A549 (cell line): Measurements from ENCODE around the gene FPR2. TPM values are rescaled to one million over a fixed set of nuclear protein-coding genes. Genes with fewer than 3 reads are reported as not detected.

Source experiments
- ATAC-seq, 2 experiments: fragments of 200-7000 bp in 1 of 2; fragments of >200 bp in 1 of 2; cut with Nextera tagmentation in 1 of 2; cut with Tn5 transposase in 1 of 2; 3 replicates each; pipeline versions ENCODE4 v1.8.0 to v1.9.1; 2018 to 2020; ENCODE audit warnings: mild to moderate bottlenecking in 1 of 2, moderate library complexity in 1 of 2
- CTCF ChIA-PET: fragments of 300-600 bp; sonication (Branson Sonifier 250); formaldehyde crosslinking; extraction: SDS; loops from one replicate; lab custom pipeline; 2021; ENCODE audit warnings: antibody characterized with exemption, inconsistent platforms; lab: Yijun Ruan, JAX
- POLR2A ChIA-PET: fragments of 350-600 bp; formaldehyde crosslinking; extraction: SDS; loops from one replicate; lab custom pipeline; 2021; ENCODE audit warnings: antibody characterized with exemption, inconsistent platforms; lab: Yijun Ruan, JAX
- DNase-seq, 2 experiments: peaks; one replicate each; pipeline versions ENCODE4 v3.0.0 to v3.0.0-alpha.2; 2011 to 2016; ENCODE audit warnings: low read depth in 1 of 2, low spot score in 1 of 2
- FAIRE-seq: peaks from 2 replicates; lab custom pipeline; 2011; peaks lifted over from hg19 to GRCh38; lab: Jason Lieb, UNC
- H3K27ac ChIP-seq, 2 experiments: fragments of >200 bp; sonication (Bioruptor Twin); formaldehyde crosslinking; 3 replicates each; pipeline ENCODE4 v1.5.1; 2016 to 2017
- H3K4me1 ChIP-seq: fragments of >200 bp; sonication (Bioruptor Twin); formaldehyde crosslinking; 3 replicates; pipeline ENCODE4 v1.6.1; 2016
- H3K4me2 ChIP-seq: fragments of >200 bp; sonication (Bioruptor Twin); formaldehyde crosslinking; 3 replicates; pipeline ENCODE4 v1.6.1; 2016
- H3K4me3 ChIP-seq: fragments of >200 bp; sonication (Bioruptor Twin); formaldehyde crosslinking; 3 replicates; pipeline ENCODE4 v1.5.1; 2016
- H3K9me3 ChIP-seq: fragments of >200 bp; sonication (Bioruptor Twin); formaldehyde crosslinking; 3 replicates; pipeline ENCODE4 v1.6.1; 2016
- BHLHE40 ChIP-seq: IDR thresholded peaks from 2 replicates; pipeline ENCODE4 v1.6.1; 2012; ENCODE audit warnings: low read depth, low read length, inconsistent platforms
- CBX2 ChIP-seq: fragments of 200-600 bp; sonication (generic); IDR thresholded peaks from 2 replicates; pipeline ENCODE4 v1.6.1; 2016; ENCODE audit warnings: low read depth, mild to moderate bottlenecking, borderline replicate concordance
- CBX8 ChIP-seq: fragments of 200-600 bp; sonication (generic); IDR thresholded peaks from 2 replicates; pipeline ENCODE4 v1.6.1; 2016
- CEBPB ChIP-seq, 2 experiments: fragments of >200 bp in 1 of 2; sonication (Bioruptor Twin) in 1 of 2; formaldehyde crosslinking in 1 of 2; IDR thresholded peaks; 2 replicates each; pipeline ENCODE4 v1.6.1; 2012 to 2016
- CHD2 ChIP-seq: fragments of 150-350 bp; IDR thresholded peaks from 2 replicates; pipeline ENCODE4 v1.6.1; 2014; ENCODE audit warnings: low read length; ENCODE audit not compliant: partially characterized antibody
- CHD4 ChIP-seq: fragments of 200-600 bp; sonication (generic); IDR thresholded peaks from 2 replicates; pipeline ENCODE4 v1.6.1; 2016; ENCODE audit warnings: antibody characterized with exemption, mild to moderate bottlenecking, borderline replicate concordance
- CTCF ChIP-seq: fragments of >200 bp; sonication (Bioruptor Twin); formaldehyde crosslinking; IDR thresholded peaks from 3 replicates; pipeline ENCODE4 v1.5.1; 2016
- EHF ChIP-seq: fragments of 250-450 bp; sonication (Bioruptor Pico); IDR thresholded peaks from 2 replicates; pipeline ENCODE4 v1.5.0; 2020; ENCODE audit warnings: mild to moderate bottlenecking
- ELK1 ChIP-seq: fragments of 150-350 bp; IDR thresholded peaks from 2 replicates; pipeline ENCODE4 v1.6.1; 2014; ENCODE audit warnings: low read depth, mild to moderate bottlenecking, low read length
- EP300 ChIP-seq, 2 experiments: fragments of >200 bp; sonication (Bioruptor Twin); formaldehyde crosslinking; IDR thresholded peaks; 2 replicates in 1 of 2; 3 replicates in 1 of 2; pipeline ENCODE4 v1.6.1; 2016 to 2017
- FOSB ChIP-seq: fragments of 250-450 bp; sonication (Bioruptor Pico); IDR thresholded peaks from 2 replicates; pipeline ENCODE4 v1.5.0; 2020; ENCODE audit warnings: mild to moderate bottlenecking, moderate library complexity
- FOSL2 ChIP-seq, 2 experiments: fragments of 450-650 bp in 1 of 2; fragments of >200 bp in 1 of 2; sonication (Bioruptor Twin) in 1 of 2; formaldehyde crosslinking; IDR thresholded peaks; 2 replicates each; pipeline versions ENCODE4 v1.5.0 to v1.6.1; 2016 to 2020; ENCODE audit warnings: mild to moderate bottlenecking in 1 of 2, moderate library complexity in 1 of 2
- FOXS1 ChIP-seq: fragments of 250-450 bp; sonication (Bioruptor Pico); IDR thresholded peaks from 2 replicates; pipeline ENCODE4 v1.5.0; 2020; ENCODE audit warnings: mild to moderate bottlenecking, moderate library complexity
- HDAC2 ChIP-seq: fragments of 200-600 bp; sonication (generic); IDR thresholded peaks from 2 replicates; pipeline ENCODE4 v1.6.1; 2016
- HEYL ChIP-seq: fragments of 250-450 bp; sonication (Bioruptor Pico); IDR thresholded peaks from 2 replicates; pipeline ENCODE4 v1.8.0; 2021; ENCODE audit warnings: mild to moderate bottlenecking, moderate library complexity
- HOXA7 ChIP-seq: fragments of 250-450 bp; sonication (Bioruptor Pico); IDR thresholded peaks from 2 replicates; pipeline ENCODE4 v1.5.0; 2020; ENCODE audit warnings: mild to moderate bottlenecking, moderate library complexity
- JUN ChIP-seq, 2 experiments: fragments of >200 bp; sonication (Bioruptor Twin); formaldehyde crosslinking; IDR thresholded peaks; 2 replicates in 1 of 2; 3 replicates in 1 of 2; pipeline ENCODE4 v1.6.1; 2016 to 2017
- JUNB ChIP-seq: fragments of >200 bp; sonication (Bioruptor Twin); formaldehyde crosslinking; IDR thresholded peaks from 2 replicates; pipeline ENCODE4 v1.6.1; 2016
- MAX ChIP-seq: IDR thresholded peaks from 2 replicates; pipeline ENCODE4 v1.6.1; 2012
- MAZ ChIP-seq: fragments of 150-350 bp; IDR thresholded peaks from 2 replicates; pipeline ENCODE4 v1.6.1; 2014; ENCODE audit warnings: antibody characterized with exemption, low read depth, low read length, borderline replicate concordance
- NFE2L2 ChIP-seq: fragments of 150-350 bp; conservative IDR thresholded peaks from 2 replicates; pipeline ENCODE4 v1.6.1; 2014; ENCODE audit warnings: low read length
- NR3C1 ChIP-seq: fragments of >200 bp; sonication (Bioruptor Twin); formaldehyde crosslinking; IDR thresholded peaks from 3 replicates; pipeline ENCODE4 v1.6.1; 2017
- PHF8 ChIP-seq: fragments of 200-600 bp; sonication (generic); IDR thresholded peaks from 2 replicates; pipeline ENCODE4 v1.6.1; 2016; ENCODE audit warnings: low read depth, mild to moderate bottlenecking, antibody characterized with exemption, moderate library complexity, borderline replicate concordance
- POLR2AphosphoS2 ChIP-seq: conservative IDR thresholded peaks from 2 replicates; pipeline ENCODE4 v1.6.1; 2012; ENCODE audit warnings: low read length, improper control_type of control experiment, inconsistent platforms
- RCOR1 ChIP-seq: fragments of 150-350 bp; IDR thresholded peaks from 2 replicates; pipeline ENCODE4 v1.6.1; 2014; ENCODE audit warnings: antibody characterized with exemption, low read length, low read depth
- SMC3 ChIP-seq: fragments of >200 bp; sonication (Bioruptor Twin); formaldehyde crosslinking; IDR thresholded peaks from 3 replicates; pipeline ENCODE4 v1.6.1; 2018; ENCODE audit warnings: inconsistent platforms
- SREBF2 ChIP-seq: fragments of 450-650 bp; IDR thresholded peaks from 2 replicates; pipeline ENCODE4 v1.6.1; 2014; ENCODE audit warnings: mild to moderate bottlenecking, moderate library complexity
- TFCP2L1 ChIP-seq: fragments of 250-450 bp; sonication (Bioruptor Pico); IDR thresholded peaks from 2 replicates; pipeline ENCODE4 v1.5.0; 2021; ENCODE audit warnings: mild to moderate bottlenecking
- TP53 ChIP-seq: fragments of 250-450 bp; sonication (Bioruptor Pico); IDR thresholded peaks from 2 replicates; pipeline ENCODE4 v1.5.0; 2021; ENCODE audit warnings: mild to moderate bottlenecking, moderate library complexity
- USF2 ChIP-seq: fragments of 450-650 bp; IDR thresholded peaks from 2 replicates; pipeline ENCODE4 v1.6.1; 2014; ENCODE audit warnings: antibody characterized with exemption
- ZC3H11A ChIP-seq: fragments of 450-650 bp; IDR thresholded peaks from 2 replicates; pipeline ENCODE4 v1.6.1; 2014; ENCODE audit warnings: antibody characterized with exemption, mild to moderate bottlenecking
- ZNF302 ChIP-seq: fragments of 250-450 bp; sonication (Bioruptor Pico); IDR thresholded peaks from 2 replicates; pipeline ENCODE4 v1.9.0; 2021; ENCODE audit warnings: inconsistent platforms, mild to moderate bottlenecking, moderate library complexity
- ZSCAN20 ChIP-seq: fragments of 250-450 bp; sonication (Bioruptor Pico); IDR thresholded peaks from 2 replicates; pipeline ENCODE4 v1.8.0; 2022; ENCODE audit warnings: mild to moderate bottlenecking, moderate library complexity
- WGBS: methylation state at CpG from one replicate; pipeline ENCODE4 v1.1.6; 2017; ENCODE audit errors: missing lambda C conversion rate; 5-methylcytosine and 5-hydroxymethylcytosine counted together
- polyA plus RNA-seq, 4 experiments: library from polyadenylated mRNA; depleted of rRNA in 3 of 4; stranded (reverse); fragments of >200 nt; fragmentation: RNase III in 1 of 4; extraction: RNeasy Plus Mini Kit Qiagen cat#74134 plus additional on column Dnase treatment in 1 of 4; gene quantifications; 2 replicates in 3 of 4; 3 replicates in 1 of 4; pipeline ENCODE4 v1.2.3, GENCODE V29; 2011 to 2017

FPR2 gene
- polyA plus RNA-seq, 2 of the 4 experiments (the other 2 are of a cell fraction) = not detected

GRCh38 chr19:51713319-51714285 lies 47.4 kb upstream of the FPR2 start:
- ChIA-PET CTCF (interaction anchor here (0.9 kb wide), 1 partner anchor 524 kb away, joined by 3 read pairs; no protein-coding TSS in a partner anchor), POLR2A (no interaction called here)
- Histone ChIP-seq H3K4me3 (no peak overlapping the region), H3K9me3 (peaks cover 8% of the 10 kb centered on the region; the same call in 1 of the 3 replicates), H3K4me2 (no peak overlapping the region), H3K4me1 (no peaks in the 10 kb centered on the region), H3K27ac (no peak overlapping the region)
- 94% methylated on average over 65 of the region's 74 CpGs for WGBS
- ATAC-seq (peak in 1 of 2 experiments; percentile 5; a peak in 2 of 6 replicates), FAIRE-seq (no peak), DNase-seq (no peak)
- TF ChIP-seq JUN (IDR thresholded peaks at IDR 0.05) = peak in 1 of 2 experiments; percentile 47; a peak in 1 of 5 replicates
- no peak for TF ChIP-seq CHD2
- no peak for TF ChIP-seq TFCP2L1 (CRISPR knock-in tag)
- TF ChIP-seq JUNB = no peak
- no peak for TF ChIP-seq BHLHE40
- no peak for TF ChIP-seq CBX2
- no peak for TF ChIP-seq FOSL2 (IDR thresholded peaks at IDR 0.05)
- TF ChIP-seq FOSL2 (CRISPR knock-in tag; IDR thresholded peaks at IDR 0.05) = no peak

- no peak overlapping the region for H3K27ac ChIP-seq
- peak; percentile 3 to 4; a peak in 1 of 6 replicates for ATAC-seq
- H3K9me3 ChIP-seq = peaks cover 12% of the 10 kb centered on the region; the same call in 1 of the 3 replicates
- CTCF ChIA-PET = no interaction called here
- POLR2A ChIA-PET = no interaction called here
- 15% methylated on average over 3 of the region's 3 CpGs for WGBS
- DNase-seq = no peak
- H3K4me2 ChIP-seq = no peak overlapping the region
- TF ChIP-seq MAX (no peak), EHF (no peak), HEYL (CRISPR knock-in tag) (no peak), SREBF2 (no peak), NR3C1 (no peak), HOXA7 (CRISPR knock-in tag) (no peak), ZC3H11A (no peak), RCOR1 (no peak), FOXS1 (CRISPR knock-in tag) (no peak), CHD2 (no peak), CBX2 (no peak), ZSCAN20 (no peak), CHD4 (no peak), CEBPB (IDR thresholded peaks at IDR 0.05) (no peak)
- no peaks in the 10 kb centered on the region for H3K4me1 ChIP-seq
- no peak for FAIRE-seq
- no peak overlapping the region for H3K4me3 ChIP-seq
Measured at GRCh38 chr19:51714848-51715247, 46.1 kb upstream of the FPR2 start.

- 22% methylated on average over 3 of the region's 3 CpGs for WGBS
- POLR2A ChIA-PET = no interaction called here
- H3K9me3 ChIP-seq = peaks cover 22% of the 10 kb centered on the region
- no peak overlapping the region for H3K4me3 ChIP-seq
- FAIRE-seq = no peak
- CTCF ChIA-PET = no interaction called here
- H3K27ac ChIP-seq = no peak overlapping the region
- ATAC-seq = no peak
- H3K4me2 ChIP-seq = no peak overlapping the region
- no peaks in the 10 kb centered on the region for H3K4me1 ChIP-seq
- no peak for DNase-seq
- TF ChIP-seq CEBPB (IDR thresholded peaks at IDR 0.05) = no peak
- no peak for TF ChIP-seq HOXA7 (CRISPR knock-in tag)
- no peak for TF ChIP-seq EHF
- TF ChIP-seq MAZ = no peak
- TF ChIP-seq ZNF302 (CRISPR knock-in tag) = no peak
- no peak for TF ChIP-seq EP300 (IDR thresholded peaks at IDR 0.05)
- no peak for TF ChIP-seq SMC3
- no peak for TF ChIP-seq HDAC2
- no peak for TF ChIP-seq PHF8
- TF ChIP-seq CHD4 = no peak
- TF ChIP-seq TP53 (CRISPR knock-in tag) = no peak
- TF ChIP-seq NFE2L2 = no peak
- no peak for TF ChIP-seq USF2
- no peak for TF ChIP-seq CTCF
- TF ChIP-seq ELK1 = no peak
- TF ChIP-seq CBX8 = no peak
- no peak for TF ChIP-seq POLR2AphosphoS2
- no peak for TF ChIP-seq FOSB (CRISPR knock-in tag)
Measured at GRCh38 chr19:51715850-51716249, 45.1 kb upstream of the FPR2 start.
